Prostate gland (tissue), 2 donors: ENCODE data around the gene GPR45.

Source experiments
- POLR2A ChIP-seq: fragments of 450-650 bp; IDR thresholded peaks from one replicate; pipeline ENCODE4 v1.6.1; 2016; ENCODE audit warnings: antibody characterized with exemption, mild to moderate bottlenecking
- TF ChIP-seq, protein P1 (sequence below), 4 experiments: fragments of 200-600 bp in 2 of 4; fragments of 450-650 bp in 2 of 4; sonication (generic) in 2 of 4; IDR thresholded peaks; 1 replicate in 3 of 4; 2 replicates in 1 of 4; pipeline ENCODE4 v1.5.1; 2016 to 2019; ENCODE audit warnings: antibody characterized with exemption in 4 of 4, mild to moderate bottlenecking in 2 of 4, moderate library complexity in 2 of 4

DNA sequence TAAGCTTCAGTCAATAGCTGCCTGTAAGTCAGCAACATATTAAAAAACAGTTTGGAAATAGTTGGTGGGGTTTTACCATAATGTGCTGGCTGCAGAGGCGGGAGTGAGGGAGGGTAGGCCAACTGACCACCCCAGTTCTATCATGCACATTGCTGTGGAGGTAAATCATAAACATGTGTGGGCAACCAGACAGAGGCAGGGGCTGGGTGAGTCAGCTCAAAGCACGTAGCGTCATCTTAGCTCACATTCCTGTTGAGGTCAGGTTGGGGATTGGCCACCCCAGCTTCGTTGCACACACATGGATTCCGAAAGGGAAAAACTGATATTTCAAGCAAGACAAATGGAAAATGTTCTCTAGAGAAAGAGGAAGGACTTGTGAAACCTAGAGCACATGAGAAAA lies 19.5 kb downstream of the GPR45 start:
- TF ChIP-seq, protein P1, sequence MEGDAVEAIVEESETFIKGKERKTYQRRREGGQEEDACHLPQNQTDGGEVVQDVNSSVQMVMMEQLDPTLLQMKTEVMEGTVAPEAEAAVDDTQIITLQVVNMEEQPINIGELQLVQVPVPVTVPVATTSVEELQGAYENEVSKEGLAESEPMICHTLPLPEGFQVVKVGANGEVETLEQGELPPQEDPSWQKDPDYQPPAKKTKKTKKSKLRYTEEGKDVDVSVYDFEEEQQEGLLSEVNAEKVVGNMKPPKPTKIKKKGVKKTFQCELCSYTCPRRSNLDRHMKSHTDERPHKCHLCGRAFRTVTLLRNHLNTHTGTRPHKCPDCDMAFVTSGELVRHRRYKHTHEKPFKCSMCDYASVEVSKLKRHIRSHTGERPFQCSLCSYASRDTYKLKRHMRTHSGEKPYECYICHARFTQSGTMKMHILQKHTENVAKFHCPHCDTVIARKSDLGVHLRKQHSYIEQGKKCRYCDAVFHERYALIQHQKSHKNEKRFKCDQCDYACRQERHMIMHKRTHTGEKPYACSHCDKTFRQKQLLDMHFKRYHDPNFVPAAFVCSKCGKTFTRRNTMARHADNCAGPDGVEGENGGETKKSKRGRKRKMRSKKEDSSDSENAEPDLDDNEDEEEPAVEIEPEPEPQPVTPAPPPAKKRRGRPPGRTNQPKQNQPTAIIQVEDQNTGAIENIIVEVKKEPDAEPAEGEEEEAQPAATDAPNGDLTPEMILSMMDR (IDR thresholded peaks at IDR 0.05), result no peak
- no peak for TF ChIP-seq POLR2A
